Measurements from ENCODE around the gene ARID4B.
"Not testable (repeated sequence)": the region's sequence is repeated elsewhere in the genome, so short reads cannot be mapped to it uniquely, and the experiment has no call there.

Gene ARID4B

DNA sequence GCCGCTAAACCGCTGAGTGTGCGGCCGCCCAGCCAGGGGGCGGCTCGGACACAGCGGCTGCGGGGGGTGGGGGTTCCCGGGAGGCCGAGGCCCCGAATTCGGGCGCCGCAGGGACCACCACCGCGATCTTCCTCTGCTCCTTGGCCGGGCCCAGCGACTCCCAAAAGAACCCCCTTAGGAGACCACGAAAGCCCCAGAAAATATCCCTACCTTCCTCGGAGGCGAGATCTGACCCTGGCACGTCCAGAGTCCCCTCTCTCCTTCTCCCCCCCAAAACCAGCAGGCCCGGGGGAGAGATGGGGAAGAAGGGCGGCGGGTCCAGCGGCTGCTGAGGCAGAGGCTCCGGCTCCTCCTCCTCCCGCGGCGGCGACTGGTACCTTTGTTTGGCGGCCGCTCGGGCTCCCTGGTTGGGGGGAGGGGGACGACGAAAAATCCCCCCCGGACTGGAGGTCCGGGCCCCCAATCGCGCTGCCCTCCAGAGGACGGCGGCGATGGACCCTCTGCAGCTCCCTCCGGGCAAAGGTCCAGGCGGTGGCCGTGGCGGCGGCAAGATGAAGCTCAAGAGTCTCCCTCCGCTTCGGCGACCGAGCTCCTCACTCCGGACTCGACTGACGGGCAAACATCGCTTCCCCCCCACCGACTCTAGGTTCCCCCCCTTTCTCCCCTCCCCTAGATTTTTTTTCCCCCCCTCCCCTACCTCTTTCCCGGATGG lies at the start of gene ARID4B:
Gene ARID4B, minus strand, starts transcription at position 621 of the 712 bp plus-strand sequence. CDS start 1,260 bp downstream, outside the sequence.
- peak; percentile 6 to 38 for DNase-seq

DNA sequence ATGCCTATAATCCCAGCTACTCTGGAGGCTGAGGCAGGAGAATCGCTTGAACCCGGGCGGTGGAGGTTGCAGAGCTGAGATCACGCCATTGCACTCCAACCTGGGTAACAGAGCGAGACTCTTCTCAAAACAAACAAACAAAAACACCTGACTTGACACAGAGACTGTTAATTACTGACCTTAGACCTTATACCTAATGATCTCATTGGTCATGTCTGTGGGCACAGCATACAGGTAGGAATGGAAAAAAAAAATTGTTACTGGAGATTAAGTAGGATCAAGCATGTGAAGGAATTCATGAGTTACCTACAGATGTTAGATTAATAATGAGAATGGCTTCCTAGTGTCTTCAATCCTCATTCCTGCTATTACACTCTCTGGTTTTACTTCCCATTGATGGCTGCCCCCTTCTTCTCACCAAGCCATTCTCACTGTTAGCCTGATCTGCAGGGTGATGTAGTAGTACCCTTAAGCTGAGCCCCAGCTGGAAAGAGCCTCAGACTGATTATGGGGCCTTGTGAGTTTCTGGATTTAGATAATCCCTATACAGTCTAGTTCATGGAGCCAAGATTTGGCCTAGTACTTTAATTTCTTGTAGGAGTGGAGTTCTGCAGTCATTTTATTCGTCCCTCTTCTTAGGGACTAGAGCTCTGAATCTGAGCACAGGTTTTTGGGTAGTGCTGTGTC lies 48.1 kb upstream of the ARID4B start:
- no peak for DNase-seq

- no peak for DNase-seq
Observed at GRCh38 chr1:235369802-235370201, 41.8 kb upstream of the ARID4B start.

DNA sequence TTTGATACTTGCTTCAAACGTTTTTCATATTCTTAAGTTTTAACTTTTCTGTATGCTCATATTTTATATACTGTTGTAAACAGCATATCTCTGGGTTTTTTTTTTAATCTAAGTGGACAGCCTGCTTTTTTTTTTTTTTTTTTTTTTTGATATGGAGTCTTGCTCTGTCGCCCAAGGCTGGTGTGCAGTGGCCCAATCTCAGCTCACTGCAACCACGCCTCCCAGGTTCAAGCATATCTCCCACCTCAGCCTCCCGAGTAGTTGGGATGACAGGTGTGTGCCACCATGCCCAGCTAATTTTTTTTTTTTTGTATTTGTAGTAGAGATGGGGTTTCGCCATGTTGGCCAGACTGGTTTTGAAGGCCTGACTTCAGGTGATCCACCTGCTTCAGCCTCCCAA lies 40.4 kb upstream of the ARID4B start:
- DNase-seq, result no peak

GRCh38 chr1:235367000-235367908 lies 39.3 kb upstream of the ARID4B start, which contains the start of gene TBCE:
Gene TBCE (plus strand): TSS chr1:235367427. CDS start chr1:235380050, 12,623 bp downstream.
- DNase-seq, result peak; percentile 78 to 91

DNA sequence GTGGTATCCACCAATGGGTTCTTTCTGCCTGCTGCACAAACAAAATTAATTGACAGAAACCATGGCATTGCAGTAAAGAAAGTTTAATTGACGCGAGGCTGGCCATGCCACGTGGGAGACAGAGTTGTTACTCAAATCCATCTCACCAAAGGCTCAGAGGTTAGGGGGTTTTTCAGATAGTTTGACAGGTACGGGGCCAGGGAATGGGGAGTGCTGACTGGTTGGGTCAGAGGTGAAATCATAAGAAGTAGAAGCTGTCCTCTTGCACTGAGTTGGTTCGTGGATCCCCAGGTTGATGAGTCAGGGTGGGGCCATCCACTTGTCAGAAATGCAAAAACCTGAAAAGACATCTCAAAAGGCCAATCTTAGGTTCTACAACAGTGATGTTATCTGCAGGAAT lies 38.3 kb upstream of the ARID4B start:
- DNase-seq, result no peak

- DNase-seq, result not testable (repeated sequence)
Observed at GRCh38 chr1:235364189-235364588, 36.2 kb upstream of the ARID4B start.

DNA sequence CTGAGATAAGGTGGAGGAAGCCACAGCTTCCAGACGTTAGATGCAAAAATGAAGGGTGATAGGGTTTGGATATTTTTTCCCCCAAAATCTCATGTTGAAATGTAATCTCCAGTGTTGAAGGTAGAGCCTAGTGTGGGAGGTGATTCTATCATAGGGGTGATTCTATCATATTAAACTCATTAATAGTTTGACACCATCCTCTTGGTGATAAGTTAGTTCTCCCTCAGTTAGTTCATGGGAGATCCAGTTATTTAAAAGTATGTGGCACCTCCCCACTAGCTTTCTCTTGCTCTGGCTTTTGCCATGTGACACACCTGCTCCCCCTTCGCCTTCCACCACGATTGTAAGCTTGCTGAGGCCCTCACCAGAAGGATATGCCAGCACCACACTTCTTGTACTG lies 30.9 kb upstream of the ARID4B start:
- no peak for DNase-seq

DNA sequence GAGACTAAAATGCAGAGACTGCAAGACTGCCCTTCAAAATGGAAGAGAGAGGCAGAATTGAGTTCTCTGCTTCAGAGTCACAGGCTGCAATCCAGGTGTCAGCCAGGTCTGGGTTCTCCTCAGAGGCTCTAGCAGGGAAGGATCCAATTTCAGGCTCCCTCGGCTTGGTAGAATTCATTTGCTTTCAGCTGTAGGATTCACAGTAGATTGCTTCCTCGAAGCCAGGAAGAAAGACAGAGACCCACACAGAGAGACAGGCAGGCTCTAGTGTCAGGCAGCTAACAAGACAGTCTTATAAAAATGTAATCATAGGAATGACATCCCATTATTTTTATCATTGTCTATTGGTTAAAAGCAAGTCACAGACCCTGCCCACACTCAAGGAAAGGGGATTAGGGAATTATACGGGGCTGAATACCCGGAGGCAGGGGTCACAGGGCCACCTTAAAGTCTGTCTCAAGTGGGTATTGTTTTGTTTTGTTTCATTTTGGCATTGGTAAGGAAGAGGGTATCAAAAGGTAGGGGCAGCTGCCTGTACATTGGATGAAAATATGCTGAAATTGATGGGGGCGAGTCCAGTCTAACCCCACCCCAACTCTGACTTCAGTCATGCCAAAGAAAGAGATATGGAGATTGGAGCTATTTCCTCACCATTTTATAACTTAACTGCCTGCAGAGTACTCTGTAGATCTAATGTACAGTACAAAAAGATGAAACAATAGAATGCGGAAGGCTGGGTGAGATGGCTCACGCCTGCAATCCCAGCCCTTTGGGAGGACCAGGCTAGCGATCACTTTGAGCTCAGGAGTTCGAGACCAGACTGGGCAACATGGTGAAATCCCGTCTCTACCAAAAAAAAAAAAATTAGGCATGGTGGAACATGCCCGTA lies 29.8 kb upstream of the ARID4B start:
- no peak for DNase-seq

GRCh38 chr1:235351898-235352297 lies 23.9 kb upstream of the ARID4B start:
- DNase-seq, result no peak

- DNase-seq, result no peak
Observed at GRCh38 chr1:235351441-235351840, 23.5 kb upstream of the ARID4B start.

DNA sequence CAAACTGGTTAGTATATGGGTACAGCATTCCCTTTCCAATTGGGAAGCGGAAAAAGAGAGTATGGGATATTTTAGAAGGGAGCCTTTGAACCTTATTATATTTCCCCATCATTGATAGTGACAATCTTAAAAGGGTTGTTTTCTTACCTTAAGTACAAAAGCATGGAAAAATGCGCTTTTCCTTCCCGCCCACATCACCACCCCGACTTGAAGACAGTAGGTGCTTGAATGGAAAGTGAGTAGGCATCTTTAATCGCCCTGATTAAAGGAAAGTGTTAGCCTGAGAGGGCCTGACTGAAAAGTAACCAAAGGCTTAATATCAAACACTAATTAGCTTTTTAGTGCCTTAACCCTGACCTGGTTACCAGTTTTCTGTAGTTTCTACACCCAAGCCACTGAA lies 15.7 kb upstream of the ARID4B start:
- DNase-seq, result no peak

- no peak for DNase-seq
Observed at GRCh38 chr1:235342471-235342870, 14.5 kb upstream of the ARID4B start.

GRCh38 chr1:235342039-235342438 lies 14.1 kb upstream of the ARID4B start:
- DNase-seq, result no peak

- DNase-seq, result no peak
Observed at GRCh38 chr1:235341334-235341733, 13.4 kb upstream of the ARID4B start.

- DNase-seq, result no peak
Observed at GRCh38 chr1:235339746-235340145, 11.8 kb upstream of the ARID4B start.

GRCh38 chr1:235336903-235337302 lies 8.9 kb upstream of the ARID4B start:
- DNase-seq, result no peak

DNA sequence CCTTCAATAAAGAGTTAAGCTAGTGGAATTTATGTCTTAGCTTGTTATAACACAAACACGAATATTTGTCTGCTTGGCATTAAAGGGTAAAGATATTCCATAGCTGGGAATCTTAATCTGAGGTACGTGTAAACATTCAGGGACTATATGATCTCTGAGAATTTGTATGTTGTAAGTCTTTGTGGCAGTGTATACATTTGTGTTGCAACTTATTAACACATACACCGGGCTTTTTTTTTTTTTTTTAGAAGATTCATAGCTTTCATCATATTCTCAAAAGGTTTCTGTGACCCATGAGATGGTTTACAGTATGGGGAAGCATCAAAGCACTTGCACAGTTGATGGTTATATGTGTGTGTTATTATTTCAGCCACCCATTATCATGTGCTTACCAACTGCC lies 3.4 kb upstream of the ARID4B start:
- no peak for DNase-seq

- no peak for DNase-seq
Observed at GRCh38 chr1:235330918-235331285, 2.9 kb upstream of the ARID4B start.

DNA sequence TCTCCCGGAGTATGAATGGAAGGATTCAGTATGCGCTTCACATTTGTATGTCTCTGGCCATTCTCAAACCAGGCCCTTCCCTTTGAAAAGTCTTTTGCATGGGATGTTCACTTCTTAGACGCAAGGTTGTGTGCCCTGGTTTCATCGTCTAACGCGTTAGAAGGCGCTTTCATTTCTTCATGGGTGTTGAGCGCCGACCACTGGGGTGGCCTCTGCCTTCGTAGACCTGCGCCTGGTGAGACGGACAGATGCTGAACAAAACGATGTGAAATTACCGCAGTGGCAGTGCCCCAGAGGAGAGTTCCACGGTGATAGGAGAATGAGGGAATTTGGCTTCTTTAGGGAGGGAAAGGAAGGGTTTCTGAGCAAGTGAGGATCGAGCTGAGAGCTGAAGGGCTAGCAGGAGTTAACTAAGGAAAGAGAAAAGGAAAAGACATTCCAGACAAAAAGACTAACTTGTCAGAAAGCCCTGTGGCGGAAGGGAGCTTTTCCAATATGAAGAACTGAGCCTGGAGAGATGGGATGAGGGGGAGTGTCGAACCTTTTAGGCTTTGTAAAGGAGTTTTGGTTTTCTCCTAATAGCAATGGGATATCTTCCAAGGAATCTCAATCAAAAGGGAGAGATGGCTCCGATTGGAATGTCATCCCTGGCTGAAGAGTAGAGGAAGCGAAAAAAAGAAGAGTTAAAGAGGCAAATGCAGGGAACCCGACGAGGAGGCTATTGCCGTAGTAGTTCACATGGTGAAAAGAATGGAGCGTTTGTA lies 1.3 kb upstream of the ARID4B start:
- DNase-seq, result peak in 1 of 2 experiments; percentile 37
